Lower leg skin (tissue), 3 donors: ENCODE results near the gene SLC16A12.

Source experiments
- POLR2A ChIP-seq, 2 donors: fragments of 450-650 bp; IDR thresholded peaks; one replicate each; pipeline ENCODE4 v1.6.1; 2016 to 2017; ENCODE audit warnings: antibody characterized with exemption in 2 of 2, mild to moderate bottlenecking in 1 of 2, moderate library complexity in 1 of 2
- TF ChIP-seq, protein P1 (sequence below), 3 donors: fragments of 450-650 bp; IDR thresholded peaks; one replicate each; pipeline ENCODE4 v1.5.1; 2016; ENCODE audit warnings: antibody characterized with exemption in 3 of 3, mild to moderate bottlenecking in 3 of 3, moderate library complexity in 2 of 3

DNA sequence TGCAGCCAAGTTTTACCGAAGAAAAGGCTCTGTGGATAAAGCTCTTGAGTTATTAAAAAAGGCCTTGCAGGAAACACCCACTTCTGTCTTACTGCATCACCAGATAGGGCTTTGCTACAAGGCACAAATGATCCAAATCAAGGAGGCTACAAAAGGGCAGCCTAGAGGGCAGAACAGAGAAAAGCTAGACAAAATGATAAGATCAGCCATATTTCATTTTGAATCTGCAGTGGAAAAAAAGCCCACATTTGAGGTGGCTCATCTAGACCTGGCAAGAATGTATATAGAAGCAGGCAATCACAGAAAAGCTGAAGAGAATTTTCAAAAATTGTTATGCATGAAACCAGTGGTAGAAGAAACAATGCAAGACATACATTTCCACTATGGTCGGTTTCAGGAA, 132.4 kb downstream of the SLC16A12 start:
- TF ChIP-seq, protein P1, sequence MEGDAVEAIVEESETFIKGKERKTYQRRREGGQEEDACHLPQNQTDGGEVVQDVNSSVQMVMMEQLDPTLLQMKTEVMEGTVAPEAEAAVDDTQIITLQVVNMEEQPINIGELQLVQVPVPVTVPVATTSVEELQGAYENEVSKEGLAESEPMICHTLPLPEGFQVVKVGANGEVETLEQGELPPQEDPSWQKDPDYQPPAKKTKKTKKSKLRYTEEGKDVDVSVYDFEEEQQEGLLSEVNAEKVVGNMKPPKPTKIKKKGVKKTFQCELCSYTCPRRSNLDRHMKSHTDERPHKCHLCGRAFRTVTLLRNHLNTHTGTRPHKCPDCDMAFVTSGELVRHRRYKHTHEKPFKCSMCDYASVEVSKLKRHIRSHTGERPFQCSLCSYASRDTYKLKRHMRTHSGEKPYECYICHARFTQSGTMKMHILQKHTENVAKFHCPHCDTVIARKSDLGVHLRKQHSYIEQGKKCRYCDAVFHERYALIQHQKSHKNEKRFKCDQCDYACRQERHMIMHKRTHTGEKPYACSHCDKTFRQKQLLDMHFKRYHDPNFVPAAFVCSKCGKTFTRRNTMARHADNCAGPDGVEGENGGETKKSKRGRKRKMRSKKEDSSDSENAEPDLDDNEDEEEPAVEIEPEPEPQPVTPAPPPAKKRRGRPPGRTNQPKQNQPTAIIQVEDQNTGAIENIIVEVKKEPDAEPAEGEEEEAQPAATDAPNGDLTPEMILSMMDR (IDR thresholded peaks at IDR 0.05) = no peak
- TF ChIP-seq POLR2A (IDR thresholded peaks at IDR 0.05) = no peak
